Hepatocyte (in vitro differentiated cells): ENCODE data around the gene CPTP. TPM values are rescaled to one million over a fixed set of nuclear protein-coding genes. Genes with fewer than 3 reads are reported as not detected.

ENCODE experiments used
- DNase-seq: peaks from one replicate; pipeline ENCODE4 v3.0.0-alpha.2; 2016; ENCODE audit warnings: low spot score
- H2AFZ ChIP-seq: fragments of 200-600 bp; sonication (generic); 2 replicates; pipeline ENCODE4 v1.6.0; 2016; ENCODE audit warnings: antibody characterized with exemption, mild to moderate bottlenecking
- H3K27ac ChIP-seq: fragments of 200-600 bp; sonication (generic); 2 replicates; pipeline ENCODE4 v1.5.1; 2016; ENCODE audit warnings: mild to moderate bottlenecking
- H3K27me3 ChIP-seq: fragments of 200-600 bp; sonication (generic); 2 replicates; pipeline ENCODE4 v1.6.1; 2016
- H3K36me3 ChIP-seq: fragments of 200-600 bp; sonication (generic); replicated peaks from 2 replicates; pipeline ENCODE4 v1.5.1; 2016; ENCODE audit warnings: low read depth; ENCODE audit not compliant: insufficient read depth
- H3K4me1 ChIP-seq: fragments of 200-600 bp; sonication (generic); 2 replicates; pipeline ENCODE4 v1.5.1; 2016; ENCODE audit warnings: mild to moderate bottlenecking, moderate library complexity; ENCODE audit not compliant: insufficient read depth
- H3K4me2 ChIP-seq: fragments of 200-600 bp; sonication (generic); 2 replicates; pipeline ENCODE4 v1.6.0; 2016
- H3K4me3 ChIP-seq: fragments of 200-600 bp; sonication (generic); 2 replicates; pipeline ENCODE4 v1.5.1; 2016; ENCODE audit warnings: mild to moderate bottlenecking
- H3K79me2 ChIP-seq: fragments of 200-600 bp; sonication (generic); 2 replicates; pipeline ENCODE4 v1.6.0; 2017; ENCODE audit warnings: mild to moderate bottlenecking
- H3K9me2 ChIP-seq: fragments of 200-600 bp; sonication (generic); replicated peaks from 2 replicates; pipeline ENCODE4 v1.6.0; 2017; ENCODE audit warnings: mild to moderate bottlenecking; ENCODE audit not compliant: insufficient read depth
- H3K9me3 ChIP-seq: fragments of 200-600 bp; sonication (generic); 2 replicates; pipeline ENCODE4 v1.5.1; 2016; ENCODE audit warnings: low read depth, mild to moderate bottlenecking
- H4K20me1 ChIP-seq: fragments of 200-600 bp; sonication (generic); 2 replicates; pipeline ENCODE4 v1.6.0; 2016; ENCODE audit warnings: mild to moderate bottlenecking; ENCODE audit not compliant: insufficient read depth, poor library complexity, severe bottlenecking
- CTCF ChIP-seq: fragments of 200-600 bp; sonication (generic); IDR thresholded peaks from 2 replicates; pipeline ENCODE4 v1.5.1; 2016; ENCODE audit warnings: antibody characterized with exemption, mild to moderate bottlenecking; ENCODE audit not compliant: poor library complexity
- EZH2 ChIP-seq: fragments of 200-600 bp; sonication (generic); IDR thresholded peaks from 2 replicates; pipeline ENCODE4 v1.6.1; 2016; ENCODE audit warnings: antibody characterized with exemption, mild to moderate bottlenecking, borderline replicate concordance
- EZH2phosphoT487 ChIP-seq: fragments of 200-600 bp; sonication (generic); IDR thresholded peaks from one replicate; pipeline ENCODE4 v1.6.1; 2018; ENCODE audit warnings: antibody characterized with exemption, mild to moderate bottlenecking, low read depth, moderate library complexity; ENCODE audit not compliant: unreplicated experiment, severe bottlenecking
- WGBS: methylation state at CpG from one replicate; pipeline ENCODE4 v1.1.6; 2016; ENCODE audit warnings: low lambda C conversion rate; ENCODE audit errors: missing lambda C conversion rate; 5-methylcytosine and 5-hydroxymethylcytosine counted together
- polyA plus RNA-seq: library from polyadenylated mRNA; unstranded; fragments of >200 nt; fragmentation: Nextera tagmentation; extraction: Ambion mirVana; gene quantifications from 2 replicates; pipeline ENCODE4 v1.2.1, GENCODE V29; 2016
- total RNA-seq: library from RNA; depleted of rRNA; stranded (reverse); fragments of >200 nt; gene quantifications from 2 replicates; pipeline ENCODE4 v1.2.3, GENCODE V29; 2014

The CPTP gene
- total and polyA plus RNA-seq, 2 experiments from 2014 or later = 12.8 to 45.6 TPM

- Histone ChIP-seq H4K20me1 (peaks cover 16% of the 10 kb centered on the region), H3K79me2 (peaks cover 41% of the 10 kb centered on the region), H3K4me1 (peaks cover 48% of the 10 kb centered on the region), H3K36me3 (no peaks in the 10 kb centered on the region), H3K9me2 (no peaks in the 10 kb centered on the region), H3K27me3 (no peaks in the 10 kb centered on the region), H3K27ac (no peak overlapping the region), H3K4me3 (peak overlapping the region; percentile 45), H3K4me2 (peak overlapping the region; percentile 90), H2AFZ (no peak overlapping the region), H3K9me3 (no peaks in the 10 kb centered on the region)
- TF ChIP-seq EZH2 (no peak), EZH2phosphoT487 (no peak), CTCF (no peak)
- peak; percentile 71 for DNase-seq
- 29% methylated on average over 41 of the region's 52 CpGs for WGBS
Measured at GRCh38 chr1:1355416-1355815, 30.8 kb downstream of the CPTP start.

GRCh38 chr1:1356166-1356795 lies 31.7 kb downstream of the CPTP start:
- H3K27ac ChIP-seq = peak overlapping the region; percentile 97
- no peaks in the 10 kb centered on the region for H3K9me2 ChIP-seq
- H3K27me3 ChIP-seq = no peaks in the 10 kb centered on the region
- no peaks in the 10 kb centered on the region for H3K9me3 ChIP-seq
- TF ChIP-seq EZH2 = no peak
- no peak for TF ChIP-seq CTCF
- no peak for TF ChIP-seq EZH2phosphoT487
- WGBS = no CpG with 5 or more reads among the region's 8 CpGs
- no peak for DNase-seq
- H4K20me1 ChIP-seq = peaks cover 16% of the 10 kb centered on the region
- H2AFZ ChIP-seq = no peak overlapping the region
- H3K4me3 ChIP-seq = no peak overlapping the region
- H3K79me2 ChIP-seq = peaks cover 41% of the 10 kb centered on the region
- peak overlapping the region; percentile 90 for H3K4me2 ChIP-seq
- H3K36me3 ChIP-seq = no peaks in the 10 kb centered on the region
- peaks cover 55% of the 10 kb centered on the region for H3K4me1 ChIP-seq

GRCh38 chr1:1356796-1357401 lies 32.3 kb downstream of the CPTP start:
- peak overlapping the region; percentile 90 for H3K4me2 ChIP-seq
- TF ChIP-seq CTCF (no peak), EZH2 (no peak), EZH2phosphoT487 (no peak)
- WGBS = 62% methylated on average over 20 of the region's 26 CpGs
- peaks cover 41% of the 10 kb centered on the region for H3K79me2 ChIP-seq
- H3K4me1 ChIP-seq = peaks cover 60% of the 10 kb centered on the region
- no peak overlapping the region for H2AFZ ChIP-seq
- DNase-seq = no peak
- no peaks in the 10 kb centered on the region for H3K9me3 ChIP-seq
- H3K36me3 ChIP-seq = no peaks in the 10 kb centered on the region
- no peaks in the 10 kb centered on the region for H3K27me3 ChIP-seq
- peaks cover 16% of the 10 kb centered on the region for H4K20me1 ChIP-seq
- no peaks in the 10 kb centered on the region for H3K9me2 ChIP-seq
- H3K4me3 ChIP-seq = peak overlapping the region; percentile 40
- peak overlapping the region; percentile 97 for H3K27ac ChIP-seq
